ENCODE results near the gene DNMT3A. TPM values are rescaled to one million over a fixed set of nuclear protein-coding genes. Genes with fewer than 3 reads are reported as not detected.

Gene DNMT3A
- polyA plus RNA-seq, 2 donors, result 5.0 to 7.3 TPM

- H3K27ac ChIP-seq (ENCODE audit: low read depth in 2 of 2, low read length in 1 of 2), result no peak overlapping the region
- H3K27me3 ChIP-seq (ENCODE audit: control insufficient read depth in 1 of 2, insufficient read depth in 2 of 2, low read length in 2 of 2), result no peaks in the 10 kb centered on the region
- peaks cover 3% of the 10 kb centered on the region in 2 donors for H3K4me1 ChIP-seq (ENCODE audit: control insufficient read depth in 2 of 2, insufficient read depth in 2 of 2, low read length in 1 of 2)
- peaks cover 0 to 4% of the 10 kb centered on the region in 2 donors for H3K9me3 ChIP-seq (ENCODE audit: control insufficient read depth in 2 of 2, insufficient read depth in 1 of 2, low read depth in 1 of 2, low read length in 1 of 2)
- 78 to 79% methylated on average over 23 of the region's 23 CpGs for WGBS, 2 donors
- no peak overlapping the region for H3K4me3 ChIP-seq (ENCODE audit: low read depth in 1 of 2, low read length in 2 of 2)
- H3K36me3 ChIP-seq (ENCODE audit: control insufficient read depth in 2 of 2, insufficient read depth in 2 of 2, low read length in 1 of 2), result peaks cover 0 to 2% of the 10 kb centered on the region in 2 donors
Measured at GRCh38 chr2:25331686-25332365, 9.9 kb downstream of the DNMT3A start.

GRCh38 chr2:25330937-25331336, 10.8 kb downstream of the DNMT3A start:
- peaks cover 6 to 10% of the 10 kb centered on the region in 2 donors for H3K9me3 ChIP-seq (ENCODE audit: control insufficient read depth in 2 of 2, insufficient read depth in 1 of 2, low read depth in 1 of 2, low read length in 1 of 2)
- no peak overlapping the region for H3K4me3 ChIP-seq (ENCODE audit: low read depth in 1 of 2, low read length in 2 of 2)
- no peak overlapping the region for H3K27ac ChIP-seq (ENCODE audit: low read depth in 2 of 2, low read length in 1 of 2)
- peaks cover 0 to 4% of the 10 kb centered on the region in 2 donors for H3K36me3 ChIP-seq (ENCODE audit: control insufficient read depth in 2 of 2, insufficient read depth in 2 of 2, low read length in 1 of 2)
- no peaks in the 10 kb centered on the region for H3K27me3 ChIP-seq (ENCODE audit: control insufficient read depth in 1 of 2, insufficient read depth in 2 of 2, low read length in 2 of 2)
- WGBS, 2 donors, result 89 to 90% methylated on average over 4 of the region's 4 CpGs
- peaks cover 3% of the 10 kb centered on the region in 2 donors for H3K4me1 ChIP-seq (ENCODE audit: control insufficient read depth in 2 of 2, insufficient read depth in 2 of 2, low read length in 1 of 2)

GRCh38 chr2:25330273-25330672, 11.5 kb downstream of the DNMT3A start:
- H3K36me3 ChIP-seq (ENCODE audit: control insufficient read depth in 2 of 2, insufficient read depth in 2 of 2, low read length in 1 of 2), result peaks cover 0 to 4% of the 10 kb centered on the region in 2 donors
- no peak overlapping the region for H3K4me3 ChIP-seq (ENCODE audit: low read depth in 1 of 2, low read length in 2 of 2)
- 79 to 87% methylated on average over 10 of the region's 10 CpGs for WGBS, 2 donors
- peaks cover 6 to 10% of the 10 kb centered on the region in 2 donors for H3K9me3 ChIP-seq (ENCODE audit: control insufficient read depth in 2 of 2, insufficient read depth in 1 of 2, low read depth in 1 of 2, low read length in 1 of 2)
- no peaks in the 10 kb centered on the region for H3K27me3 ChIP-seq (ENCODE audit: control insufficient read depth in 1 of 2, insufficient read depth in 2 of 2, low read length in 2 of 2)
- H3K4me1 ChIP-seq (ENCODE audit: control insufficient read depth in 2 of 2, insufficient read depth in 2 of 2, low read length in 1 of 2), result peaks cover 3% of the 10 kb centered on the region in 2 donors
- H3K27ac ChIP-seq (ENCODE audit: low read depth in 2 of 2, low read length in 1 of 2), result no peak overlapping the region

- peaks cover 0 to 4% of the 10 kb centered on the region in 2 donors for H3K36me3 ChIP-seq (ENCODE audit: control insufficient read depth in 2 of 2, insufficient read depth in 2 of 2, low read length in 1 of 2)
- no peaks in the 10 kb centered on the region for H3K27me3 ChIP-seq (ENCODE audit: control insufficient read depth in 1 of 2, insufficient read depth in 2 of 2, low read length in 2 of 2)
- no peak overlapping the region for H3K4me3 ChIP-seq (ENCODE audit: low read depth in 1 of 2, low read length in 2 of 2)
- peaks cover 6 to 10% of the 10 kb centered on the region in 2 donors for H3K9me3 ChIP-seq (ENCODE audit: control insufficient read depth in 2 of 2, insufficient read depth in 1 of 2, low read depth in 1 of 2, low read length in 1 of 2)
- H3K27ac ChIP-seq (ENCODE audit: low read depth in 2 of 2, low read length in 1 of 2), result no peak overlapping the region
- H3K4me1 ChIP-seq (ENCODE audit: control insufficient read depth in 2 of 2, insufficient read depth in 2 of 2, low read length in 1 of 2), result peaks cover 9% of the 10 kb centered on the region in 2 donors
- WGBS, 2 donors, result 82 to 83% methylated on average over 27 of the region's 27 CpGs
Measured at GRCh38 chr2:25328152-25329085, 13.3 kb downstream of the DNMT3A start.

- Histone ChIP-seq H3K27me3 (ENCODE audit: control insufficient read depth in 1 of 2, insufficient read depth in 2 of 2, low read length in 2 of 2) (no peaks in the 10 kb centered on the region), H3K4me3 (ENCODE audit: low read depth in 1 of 2, low read length in 2 of 2) (no peak overlapping the region), H3K36me3 (ENCODE audit: control insufficient read depth in 2 of 2, insufficient read depth in 2 of 2, low read length in 1 of 2) (peaks cover 0 to 4% of the 10 kb centered on the region in 2 donors), H3K4me1 (ENCODE audit: control insufficient read depth in 2 of 2, insufficient read depth in 2 of 2, low read length in 1 of 2) (peaks cover 14 to 16% of the 10 kb centered on the region in 2 donors), H3K27ac (ENCODE audit: low read depth in 2 of 2, low read length in 1 of 2) (no peak overlapping the region), H3K9me3 (ENCODE audit: control insufficient read depth in 2 of 2, insufficient read depth in 1 of 2, low read depth in 1 of 2, low read length in 1 of 2) (peaks cover 6 to 10% of the 10 kb centered on the region in 2 donors)
- 97 to 98% methylated on average over 5 of the region's 5 CpGs for WGBS, 2 donors
Measured at GRCh38 chr2:25326326-25327013, 15.3 kb downstream of the DNMT3A start.

GRCh38 chr2:25324905-25325592, 16.7 kb downstream of the DNMT3A start:
- H3K9me3 ChIP-seq (ENCODE audit: control insufficient read depth in 2 of 2, insufficient read depth in 1 of 2, low read depth in 1 of 2, low read length in 1 of 2), result peaks cover 6 to 10% of the 10 kb centered on the region in 2 donors
- WGBS, 2 donors, result 69 to 77% methylated on average over 16 of the region's 16 CpGs
- no peaks in the 10 kb centered on the region for H3K27me3 ChIP-seq (ENCODE audit: control insufficient read depth in 1 of 2, insufficient read depth in 2 of 2, low read length in 2 of 2)
- H3K27ac ChIP-seq (ENCODE audit: low read depth in 2 of 2, low read length in 1 of 2), result no peak overlapping the region
- peaks cover 11 to 14% of the 10 kb centered on the region in 2 donors for H3K4me1 ChIP-seq (ENCODE audit: control insufficient read depth in 2 of 2, insufficient read depth in 2 of 2, low read length in 1 of 2)
- peaks cover 0 to 3% of the 10 kb centered on the region in 2 donors for H3K36me3 ChIP-seq (ENCODE audit: control insufficient read depth in 2 of 2, insufficient read depth in 2 of 2, low read length in 1 of 2)
- no peak overlapping the region for H3K4me3 ChIP-seq (ENCODE audit: low read depth in 1 of 2, low read length in 2 of 2)

- 35 to 48% methylated on average over 4 of the region's 4 CpGs for WGBS, 2 donors
- Histone ChIP-seq H3K4me1 (ENCODE audit: control insufficient read depth in 2 of 2, insufficient read depth in 2 of 2, low read length in 1 of 2) (peaks cover 11 to 14% of the 10 kb centered on the region in 2 donors), H3K9me3 (ENCODE audit: control insufficient read depth in 2 of 2, insufficient read depth in 1 of 2, low read depth in 1 of 2, low read length in 1 of 2) (peaks cover 6 to 10% of the 10 kb centered on the region in 2 donors), H3K36me3 (ENCODE audit: control insufficient read depth in 2 of 2, insufficient read depth in 2 of 2, low read length in 1 of 2) (peaks cover 0 to 3% of the 10 kb centered on the region in 2 donors), H3K27ac (ENCODE audit: low read depth in 2 of 2, low read length in 1 of 2) (no peak overlapping the region), H3K4me3 (ENCODE audit: low read depth in 1 of 2, low read length in 2 of 2) (no peak overlapping the region), H3K27me3 (ENCODE audit: control insufficient read depth in 1 of 2, insufficient read depth in 2 of 2, low read length in 2 of 2) (no peaks in the 10 kb centered on the region)
Measured at GRCh38 chr2:25324251-25324650, 17.5 kb downstream of the DNMT3A start.

- Histone ChIP-seq H3K27ac (ENCODE audit: low read depth in 2 of 2, low read length in 1 of 2) (no peak overlapping the region), H3K4me3 (ENCODE audit: low read depth in 1 of 2, low read length in 2 of 2) (no peak overlapping the region), H3K36me3 (ENCODE audit: control insufficient read depth in 2 of 2, insufficient read depth in 2 of 2, low read length in 1 of 2) (peaks cover 0 to 3% of the 10 kb centered on the region in 2 donors), H3K9me3 (ENCODE audit: control insufficient read depth in 2 of 2, insufficient read depth in 1 of 2, low read depth in 1 of 2, low read length in 1 of 2) (peaks cover 6 to 10% of the 10 kb centered on the region in 2 donors), H3K4me1 (ENCODE audit: control insufficient read depth in 2 of 2, insufficient read depth in 2 of 2, low read length in 1 of 2) (peaks cover 11 to 14% of the 10 kb centered on the region in 2 donors), H3K27me3 (ENCODE audit: control insufficient read depth in 1 of 2, insufficient read depth in 2 of 2, low read length in 2 of 2) (no peaks in the 10 kb centered on the region)
- WGBS, 2 donors, result 45 to 49% methylated on average over 8 of the region's 8 CpGs
Measured at GRCh38 chr2:25323610-25324189, 18.0 kb downstream of the DNMT3A start.
